Neural cell (in vitro differentiated cells): Measurements from ENCODE around the gene COL6A6.

Experiments
- CTCF ChIP-seq: fragments of 450-650 bp; IDR thresholded peaks from 2 replicates; pipeline ENCODE4 v1.5.1; 2014; ENCODE audit warnings: antibody characterized with exemption, mild to moderate bottlenecking, moderate library complexity; ENCODE audit not compliant: poor library complexity, severe bottlenecking
- EP300 ChIP-seq: fragments of 450-650 bp; conservative IDR thresholded peaks from 2 replicates; pipeline ENCODE4 v1.6.1; 2014; ENCODE audit warnings: antibody characterized with exemption, mild to moderate bottlenecking, moderate library complexity; ENCODE audit not compliant: poor library complexity, severe bottlenecking

- TF ChIP-seq EP300, result no peak
- TF ChIP-seq CTCF, result no peak
These were observed 625 bp downstream of the COL6A6 start for GRCh38 chr3:130517602-130518001.
